AML-193 (cell line): ENCODE results near the gene UBXN10.

Experiments
- DNase-seq, 2 experiments: peaks; one replicate each; lab custom pipeline; 2025; lab: John Stamatoyannopoulos, UW

Gene UBXN10

GRCh38 chr1:20183035-20183434 lies 2.9 kb upstream of the UBXN10 start:
- DNase-seq = no peak

- no peak for DNase-seq
Measured at GRCh38 chr1:20183616-20184271, 2.2 kb upstream of the UBXN10 start.

- peak; percentile 40 to 54 for DNase-seq
Measured at GRCh38 chr1:20184481-20184900, 1.4 kb upstream of the UBXN10 start.

- DNase-seq = peak; percentile 6 to 13
Measured at GRCh38 chr1:20184997-20185833, 681 bp upstream of the UBXN10 start.

GRCh38 chr1:20187103-20187812 lies 1.4 kb downstream of the UBXN10 start:
- DNase-seq = no peak

GRCh38 chr1:20187813-20188454 lies 2.0 kb downstream of the UBXN10 start:
- no peak for DNase-seq

GRCh38 chr1:20188455-20188817 lies 2.5 kb downstream of the UBXN10 start:
- DNase-seq = no peak

GRCh38 chr1:20189664-20190063 lies 3.8 kb downstream of the UBXN10 start:
- no peak for DNase-seq

GRCh38 chr1:20190256-20191160 lies 4.6 kb downstream of the UBXN10 start:
- no peak for DNase-seq

GRCh38 chr1:20191266-20191825 lies 5.5 kb downstream of the UBXN10 start:
- no peak for DNase-seq

GRCh38 chr1:20192364-20192763 lies 6.5 kb downstream of the UBXN10 start:
- no peak for DNase-seq

- no peak for DNase-seq
Measured at GRCh38 chr1:20192871-20193411, 7.0 kb downstream of the UBXN10 start.

GRCh38 chr1:20194224-20194623 lies 8.3 kb downstream of the UBXN10 start:
- no peak for DNase-seq

GRCh38 chr1:20194757-20195461 lies 9.0 kb downstream of the UBXN10 start:
- peak; percentile 11 to 49 for DNase-seq

- no peak for DNase-seq
Measured at GRCh38 chr1:20195462-20195780, 9.5 kb downstream of the UBXN10 start.

GRCh38 chr1:20197329-20197791 lies 11.5 kb downstream of the UBXN10 start:
- DNase-seq = no peak

GRCh38 chr1:20198296-20198695 lies 12.4 kb downstream of the UBXN10 start:
- DNase-seq = no peak

- DNase-seq = no peak
Measured at GRCh38 chr1:20198918-20199317, 13.0 kb downstream of the UBXN10 start.

GRCh38 chr1:20199403-20199802 lies 13.5 kb downstream of the UBXN10 start:
- DNase-seq = no peak

- no peak for DNase-seq
Measured at GRCh38 chr1:20199840-20200239, 13.9 kb downstream of the UBXN10 start.
